RWPE2 (cell line): ENCODE data around the gene RNU2-63P.
"Not testable (repeated sequence)": the region's sequence is repeated elsewhere in the genome, so short reads cannot be mapped to it uniquely, and the experiment has no call there.

Source experiments
- ATAC-seq: fragments of 200-7000 bp; cut with Tn5 transposase; 3 replicates; pipeline ENCODE4 v1.9.1; 2021; ENCODE audit warnings: low read depth
- DNase-seq: peaks from one replicate; pipeline ENCODE4 v3.0.0-alpha.2; 2020; ENCODE audit warnings: low spot score
- H3K27ac ChIP-seq: fragments of 450-650 bp; 2 replicates; pipeline ENCODE4 v1.5.1; 2017; ENCODE audit warnings: mild to moderate bottlenecking; ENCODE audit not compliant: poor library complexity, severe bottlenecking
- H3K27me3 ChIP-seq: fragments of 250-450 bp; sonication (Bioruptor Pico); 2 replicates; pipeline ENCODE4 v1.5.1; 2021; ENCODE audit warnings: mild to moderate bottlenecking, moderate library complexity; ENCODE audit not compliant: insufficient read depth, poor library complexity, severe bottlenecking
- H3K36me3 ChIP-seq: fragments of 250-450 bp; sonication (Bioruptor Pico); 2 replicates; pipeline ENCODE4 v1.5.1; 2020; ENCODE audit warnings: low read depth, mild to moderate bottlenecking, moderate library complexity
- H3K4me1 ChIP-seq: fragments of 250-450 bp; sonication (Bioruptor Pico); 2 replicates; pipeline ENCODE4 v1.5.1; 2021; ENCODE audit warnings: mild to moderate bottlenecking, moderate library complexity; ENCODE audit not compliant: insufficient read depth, poor library complexity, severe bottlenecking
- H3K4me3 ChIP-seq: fragments of 250-450 bp; sonication (Bioruptor Pico); 2 replicates; pipeline ENCODE4 v1.5.1; 2021; ENCODE audit warnings: mild to moderate bottlenecking, moderate library complexity; ENCODE audit not compliant: severe bottlenecking
- H3K9me3 ChIP-seq: fragments of 250-450 bp; sonication (Bioruptor Pico); 2 replicates; pipeline ENCODE4 v1.5.1; 2021; ENCODE audit warnings: mild to moderate bottlenecking, moderate library complexity; ENCODE audit not compliant: severe bottlenecking
- CTCF ChIP-seq: fragments of 450-650 bp; IDR thresholded peaks from one replicate; pipeline ENCODE4 v1.5.1; 2017; ENCODE audit warnings: mild to moderate bottlenecking, moderate library complexity; ENCODE audit not compliant: poor library complexity, severe bottlenecking

RNU2-63P gene

GRCh38 chr2:88010136-88010535, 6.2 kb downstream of the RNU2-63P start:
- no peak for DNase-seq
- no peak for ATAC-seq
- H3K36me3 ChIP-seq, result no peaks in the 10 kb centered on the region

GRCh38 chr2:88006912-88007439, 9.4 kb downstream of the RNU2-63P start:
- Histone ChIP-seq H3K4me3 (no peak overlapping the region), H3K36me3 (no peaks in the 10 kb centered on the region), H3K9me3 (no peaks in the 10 kb centered on the region), H3K4me1 (no peaks in the 10 kb centered on the region), H3K27ac (no peak overlapping the region), H3K27me3 (no peaks in the 10 kb centered on the region)
- ATAC-seq (no peak), DNase-seq (no peak)
- no peak for TF ChIP-seq CTCF

More at GRCh38 chr2:88010136-88010535, 6.2 kb downstream of the RNU2-63P start:
- H3K27ac ChIP-seq, result no peak overlapping the region
- TF ChIP-seq CTCF, result no peak
- no peaks in the 10 kb centered on the region for H3K9me3 ChIP-seq
- no peak overlapping the region for H3K4me3 ChIP-seq
- no peaks in the 10 kb centered on the region for H3K4me1 ChIP-seq
- H3K27me3 ChIP-seq, result no peaks in the 10 kb centered on the region

GRCh38 chr2:88005776-88006175, 10.6 kb downstream of the RNU2-63P start:
- H3K27ac ChIP-seq, result no peak overlapping the region
- no peaks in the 10 kb centered on the region for H3K36me3 ChIP-seq
- DNase-seq (no peak), ATAC-seq (no peak)
- no peaks in the 10 kb centered on the region for H3K9me3 ChIP-seq
- H3K4me1 ChIP-seq, result no peaks in the 10 kb centered on the region
- H3K4me3 ChIP-seq, result no peak overlapping the region
- no peaks in the 10 kb centered on the region for H3K27me3 ChIP-seq
- TF ChIP-seq CTCF, result no peak

- TF ChIP-seq CTCF, result no peak
- no peak for ATAC-seq
- no peaks in the 10 kb centered on the region for H3K27me3 ChIP-seq
- no peaks in the 10 kb centered on the region for H3K36me3 ChIP-seq
- no peaks in the 10 kb centered on the region for H3K4me1 ChIP-seq
- no peak overlapping the region for H3K4me3 ChIP-seq
- H3K9me3 ChIP-seq, result no peaks in the 10 kb centered on the region
- DNase-seq, result no peak
- no peak overlapping the region for H3K27ac ChIP-seq
Measured at GRCh38 chr2:88003074-88003755, 13.1 kb downstream of the RNU2-63P start.

- no peak overlapping the region for H3K27ac ChIP-seq
- H3K4me3 ChIP-seq, result no peak overlapping the region
- TF ChIP-seq CTCF, result no peak
- no peaks in the 10 kb centered on the region for H3K4me1 ChIP-seq
- no peaks in the 10 kb centered on the region for H3K36me3 ChIP-seq
- DNase-seq (no peak), ATAC-seq (no peak)
- no peaks in the 10 kb centered on the region for H3K9me3 ChIP-seq
- no peaks in the 10 kb centered on the region for H3K27me3 ChIP-seq
Measured at GRCh38 chr2:88002359-88002707, 14.0 kb downstream of the RNU2-63P start.

GRCh38 chr2:88000474-88000873, 15.9 kb downstream of the RNU2-63P start:
- H3K27me3 ChIP-seq, DNase-seq, H3K27ac ChIP-seq, H3K4me1 ChIP-seq, H3K36me3 ChIP-seq, H3K4me3 ChIP-seq, ATAC-seq, H3K9me3 ChIP-seq: not testable (repeated sequence)
